GM23338 (cell line): ENCODE measurements around the gene ERBB4. TPM values are rescaled to one million over a fixed set of nuclear protein-coding genes. Genes with fewer than 3 reads are reported as not detected.

ENCODE experiments used
- ATAC-seq: fragments of 200-7000 bp; cut with Tn5 transposase; 3 replicates; pipeline ENCODE4 v1.9.1; 2020
- DNase-seq: peaks from one replicate; pipeline ENCODE4 v3.0.0-alpha.2; 2015; ENCODE audit warnings: low spot score
- H2AFZ ChIP-seq: fragments of 200-600 bp; sonication (generic); 2 replicates; pipeline ENCODE4 v1.8.0; 2016; ENCODE audit warnings: antibody characterized with exemption, mild to moderate bottlenecking, moderate library complexity
- H3F3A ChIP-seq: fragments of 200-600 bp; sonication (generic); replicated peaks from 2 replicates; pipeline ENCODE4 v1.8.0; 2017; ENCODE audit warnings: antibody characterized with exemption, mixed run types, low read depth
- H3K27ac ChIP-seq: fragments of 200-600 bp; sonication (generic); 2 replicates; pipeline ENCODE4 v1.6.1; 2016; ENCODE audit warnings: low read depth
- H3K27me3 ChIP-seq: fragments of 200-600 bp; sonication (generic); 2 replicates; pipeline ENCODE4 v1.8.0; 2016; ENCODE audit warnings: mild to moderate bottlenecking, mixed run types, moderate library complexity; ENCODE audit not compliant: insufficient read depth
- H3K36me3 ChIP-seq: fragments of 200-600 bp; sonication (generic); 2 replicates; pipeline ENCODE4 v1.8.0; 2016; ENCODE audit warnings: mild to moderate bottlenecking; ENCODE audit not compliant: insufficient read depth
- H3K4me1 ChIP-seq: fragments of 200-600 bp; sonication (generic); 2 replicates; pipeline ENCODE4 v1.8.0; 2016; ENCODE audit warnings: mild to moderate bottlenecking, moderate library complexity; ENCODE audit not compliant: insufficient read depth
- H3K4me2 ChIP-seq: fragments of 200-600 bp; sonication (generic); 2 replicates; pipeline ENCODE4 v1.7.1; 2017; ENCODE audit warnings: mixed run types
- H3K4me3 ChIP-seq: fragments of 200-600 bp; sonication (generic); 2 replicates; pipeline ENCODE4 v1.6.1; 2016; ENCODE audit warnings: mixed run types
- H3K79me2 ChIP-seq: fragments of 200-600 bp; sonication (generic); replicated peaks from 2 replicates; pipeline ENCODE4 v1.8.0; 2017; ENCODE audit warnings: mild to moderate bottlenecking; ENCODE audit not compliant: insufficient read depth
- H3K9me2 ChIP-seq: fragments of 200-600 bp; sonication (generic); 2 replicates; pipeline ENCODE4 v1.8.0; 2017; ENCODE audit not compliant: insufficient read depth
- H4K20me1 ChIP-seq: fragments of 200-600 bp; sonication (generic); replicated peaks from 2 replicates; pipeline ENCODE4 v1.8.0; 2017; ENCODE audit warnings: mild to moderate bottlenecking; ENCODE audit not compliant: insufficient read depth
- H3K27ac Mint-ChIP-seq: 2 replicates; pipeline ENCODE4 v1.8.0; 2020; ENCODE audit warnings: inconsistent platforms, mild to moderate bottlenecking, moderate library complexity, mixed read lengths
- H3K27me3 Mint-ChIP-seq: 3 replicates; pipeline ENCODE4 v1.8.0; 2022; ENCODE audit warnings: low read depth, mild to moderate bottlenecking, moderate library complexity, mixed read lengths, inconsistent platforms; ENCODE audit not compliant: insufficient read depth, poor library complexity
- H3K36me3 Mint-ChIP-seq: 3 replicates; pipeline ENCODE4 v1.8.0; 2021; ENCODE audit warnings: low read depth, mild to moderate bottlenecking, inconsistent platforms, moderate library complexity, mixed read lengths
- H3K4me1 Mint-ChIP-seq: 3 replicates; pipeline ENCODE4 v1.8.0; 2020; ENCODE audit warnings: mild to moderate bottlenecking, inconsistent platforms, mixed read lengths
- H3K4me3 Mint-ChIP-seq: 3 replicates; pipeline ENCODE4 v1.8.0; 2021; ENCODE audit warnings: moderate library complexity, mild to moderate bottlenecking, inconsistent platforms, mixed read lengths
- H3K9me3 Mint-ChIP-seq: 3 replicates; pipeline ENCODE4 v1.8.0; 2020; ENCODE audit warnings: moderate library complexity, mild to moderate bottlenecking, inconsistent platforms, mixed read lengths
- CREB1 ChIP-seq: fragments of 250-450 bp; sonication (Bioruptor Pico); IDR thresholded peaks from 2 replicates; pipeline ENCODE4 v1.5.0; 2020; ENCODE audit warnings: low read depth, mild to moderate bottlenecking, moderate library complexity
- ETS1 ChIP-seq: IDR thresholded peaks from 2 replicates; pipeline ENCODE4 v1.6.1; 2016; ENCODE audit warnings: antibody characterized with exemption
- EZH2 ChIP-seq: fragments of 200-600 bp; sonication (generic); IDR thresholded peaks from one replicate; pipeline ENCODE4 v1.8.0; 2017; ENCODE audit warnings: antibody characterized with exemption, mild to moderate bottlenecking, low read depth; ENCODE audit not compliant: unreplicated experiment
- EZH2phosphoT487 ChIP-seq: fragments of 200-600 bp; sonication (generic); IDR thresholded peaks from one replicate; pipeline ENCODE4 v1.8.1; 2018; ENCODE audit warnings: antibody characterized with exemption; ENCODE audit not compliant: unreplicated experiment
- JUNB ChIP-seq: IDR thresholded peaks from one replicate; pipeline ENCODE4 v1.6.1; 2016; ENCODE audit warnings: antibody characterized with exemption; ENCODE audit not compliant: unreplicated experiment
- NANOG ChIP-seq: IDR thresholded peaks from 2 replicates; pipeline ENCODE4 v1.6.1; 2016; ENCODE audit warnings: antibody characterized with exemption, borderline replicate concordance
- POLR2AphosphoS5 ChIP-seq: IDR thresholded peaks from 2 replicates; pipeline ENCODE4 v1.6.1; 2016; ENCODE audit warnings: antibody characterized with exemption, low read depth
- REST ChIP-seq: IDR thresholded peaks from one replicate; pipeline ENCODE4 v1.6.1; 2018; ENCODE audit warnings: antibody characterized with exemption; ENCODE audit not compliant: unreplicated experiment
- STAT1 ChIP-seq: IDR thresholded peaks from one replicate; pipeline ENCODE4 v1.6.1; 2016; ENCODE audit warnings: antibody characterized with exemption; ENCODE audit not compliant: unreplicated experiment
- ZNF114 ChIP-seq: fragments of 250-450 bp; sonication (Bioruptor Pico); IDR thresholded peaks from 2 replicates; pipeline ENCODE4 v1.5.0; 2020; ENCODE audit warnings: mild to moderate bottlenecking, moderate library complexity
- ZNF331 ChIP-seq: fragments of 250-450 bp; sonication (Bioruptor Pico); IDR thresholded peaks from 2 replicates; pipeline ENCODE4 v1.5.0; 2020; ENCODE audit warnings: low read depth, mild to moderate bottlenecking, moderate library complexity
- ZNF462 ChIP-seq: fragments of 250-450 bp; sonication (Bioruptor Pico); IDR thresholded peaks from 2 replicates; pipeline ENCODE4 v1.5.0; 2020; ENCODE audit warnings: mild to moderate bottlenecking, moderate library complexity
- polyA plus RNA-seq: library from polyadenylated mRNA; unstranded; fragments of >200 nt; fragmentation: Nextera tagmentation; extraction: Ambion mirVana; gene quantifications from 2 replicates; pipeline ENCODE4 v1.2.1, GENCODE V29; 2016
- total RNA-seq: library from RNA; depleted of rRNA; stranded (reverse); fragments of >200 nt; shearing (Covaris generic); gene quantifications from 2 replicates; pipeline ENCODE4 v1.2.3, GENCODE V29; 2014

Gene ERBB4
- total and polyA plus RNA-seq, 2 experiments from 2014 or later: 0.73 to 1.1 TPM

GRCh38 chr2:211948932-211949331, 589.7 kb downstream of the ERBB4 start (continued):
- no peak for TF ChIP-seq REST

- DNase-seq (no peak), ATAC-seq (no peak)
- 0 out of 2 replicates have a peak, but pooled peaks cover 3% of the 10 kb centered on the region for H3K4me1 ChIP-seq
- no peak overlapping the region for H3K4me2 ChIP-seq
- Mint-ChIP-seq H3K27ac (no peak overlapping the region), H3K9me3 (no peaks in the 10 kb centered on the region), H3K4me3 (no peak overlapping the region), H3K36me3 (no peaks in the 10 kb centered on the region), H3K27me3 (no peaks in the 10 kb centered on the region), H3K4me1 (peaks cover 5% of the 10 kb centered on the region; the same call in 2 of the 3 replicates)
- H3K36me3 ChIP-seq: no peaks in the 10 kb centered on the region
- H3F3A ChIP-seq: no peaks in the 10 kb centered on the region
- H4K20me1 ChIP-seq: no peaks in the 10 kb centered on the region
- H3K9me2 ChIP-seq: no peaks in the 10 kb centered on the region
- no peaks in the 10 kb centered on the region for H3K79me2 ChIP-seq
- no peak overlapping the region for H2AFZ ChIP-seq
- H3K27me3 ChIP-seq: no peaks in the 10 kb centered on the region
- H3K4me3 ChIP-seq: no peak overlapping the region
- H3K27ac ChIP-seq: no peak overlapping the region
- TF ChIP-seq JUNB (no peak), CREB1 (CRISPR knock-in tag) (no peak), STAT1 (no peak), ETS1 (no peak), REST (no peak), EZH2phosphoT487 (no peak), NANOG (no peak), ZNF114 (CRISPR knock-in tag) (no peak), ZNF462 (CRISPR knock-in tag) (no peak), POLR2AphosphoS5 (no peak), EZH2 (no peak), ZNF331 (CRISPR knock-in tag) (no peak)
Measured at GRCh38 chr2:211946960-211947359, 591.6 kb downstream of the ERBB4 start.
